Suppressor macrophage (primary cell): Measurements from ENCODE around the gene URM1.
A peak's percentile ranks its signal among the peaks of the same experiment; 100 is the strongest.

Experiments
- DNase-seq, 4 experiments: peaks; one replicate each; pipeline ENCODE4 v3.0.0-alpha.2; 2020 to 2022

URM1 gene

DNA sequence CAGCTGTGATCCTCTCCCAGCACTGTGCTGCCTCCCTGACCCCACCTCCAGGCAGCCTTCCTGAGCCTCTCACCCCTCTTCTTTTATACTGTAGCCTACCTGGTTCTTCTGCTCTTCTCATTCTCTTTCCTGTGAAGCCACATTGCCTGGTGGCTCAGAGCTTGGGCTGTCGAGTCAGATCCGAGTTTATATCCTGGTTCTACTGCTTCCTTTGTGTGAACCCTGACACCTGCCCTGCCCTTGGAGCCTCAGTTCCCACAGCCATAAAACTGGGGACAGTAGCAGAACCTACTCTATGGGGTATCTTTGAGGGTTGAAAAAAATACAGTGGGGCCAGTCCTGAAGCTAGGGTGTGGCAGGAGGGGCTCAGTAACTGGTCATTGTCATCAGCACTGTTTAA is 22.0 kb upstream of the URM1 start:
- no peak for DNase-seq

DNA sequence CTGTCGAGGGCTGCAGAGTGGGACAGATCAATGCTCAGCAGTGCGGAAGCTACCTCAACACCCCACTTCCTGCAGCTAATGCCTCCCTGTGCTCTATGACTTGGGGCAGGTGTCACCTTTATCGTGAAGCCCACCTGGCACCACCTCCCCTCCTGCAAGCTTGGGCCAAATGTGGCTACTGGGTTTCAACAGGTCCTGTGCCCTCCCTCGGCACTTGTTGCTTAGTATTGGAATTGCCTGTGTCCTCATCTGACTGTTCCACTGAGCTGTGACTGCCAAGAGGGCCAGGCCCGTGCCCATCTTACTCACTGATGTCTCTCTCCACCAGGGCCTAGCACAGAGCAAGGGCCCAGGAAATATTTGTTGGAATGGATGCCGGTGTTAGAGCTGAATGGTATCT is 21.4 kb upstream of the URM1 start:
- DNase-seq, result no peak

GRCh38 chr9:128355451-128355850 is 15.7 kb upstream of the URM1 start:
- no peak for DNase-seq

GRCh38 chr9:128358090-128358489 is 13.1 kb upstream of the URM1 start:
- no peak for DNase-seq

DNA sequence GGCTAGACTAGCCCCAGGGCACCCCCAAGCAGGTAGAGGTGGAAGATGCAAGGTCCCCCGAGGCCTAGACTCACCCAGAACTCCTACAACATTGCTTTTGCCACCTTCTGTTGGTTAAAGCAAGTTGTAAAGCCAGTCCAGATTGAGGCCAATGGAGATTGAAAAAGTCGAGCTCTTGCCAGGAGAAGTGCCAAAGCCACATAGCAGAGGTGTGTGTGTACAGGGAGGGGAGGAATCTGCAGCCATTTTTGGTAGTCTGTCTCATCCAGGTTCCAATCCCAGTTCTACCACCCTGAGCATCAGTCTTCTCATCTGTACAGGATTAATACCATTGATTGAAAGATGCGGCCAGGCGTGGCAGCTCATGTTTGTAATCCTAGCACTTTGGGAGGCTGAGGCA is 12.3 kb upstream of the URM1 start:
- no peak for DNase-seq

- no peak for DNase-seq
Observed at GRCh38 chr9:128360826-128361225, 10.3 kb upstream of the URM1 start.

- DNase-seq, result no peak
Observed at GRCh38 chr9:128361296-128361985, 9.7 kb upstream of the URM1 start.

GRCh38 chr9:128361986-128362646 is 9.1 kb upstream of the URM1 start:
- peak; percentile 80 to 85 (median 82) for DNase-seq

DNA sequence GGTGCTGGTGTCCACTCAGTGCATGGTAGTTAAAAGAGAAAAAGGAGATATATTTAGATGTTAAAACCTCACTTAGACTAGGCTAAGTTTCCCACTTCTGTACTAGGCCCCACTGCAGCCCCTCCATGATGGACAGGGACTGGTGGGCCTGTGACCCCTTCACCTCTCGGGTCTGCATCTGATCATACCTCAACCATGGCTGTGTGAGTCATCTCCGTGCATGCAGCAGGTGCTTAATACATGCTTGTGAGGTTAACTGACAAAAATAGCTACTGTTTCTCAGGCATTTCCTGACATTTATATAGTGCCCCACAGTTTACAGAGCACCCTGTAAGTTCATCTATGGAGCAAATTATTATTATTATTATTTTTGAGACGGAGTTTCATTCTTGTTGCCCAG is 8.4 kb upstream of the URM1 start:
- DNase-seq, result no peak

- no peak for DNase-seq
Observed at GRCh38 chr9:128365525-128365924, 5.6 kb upstream of the URM1 start.

DNA sequence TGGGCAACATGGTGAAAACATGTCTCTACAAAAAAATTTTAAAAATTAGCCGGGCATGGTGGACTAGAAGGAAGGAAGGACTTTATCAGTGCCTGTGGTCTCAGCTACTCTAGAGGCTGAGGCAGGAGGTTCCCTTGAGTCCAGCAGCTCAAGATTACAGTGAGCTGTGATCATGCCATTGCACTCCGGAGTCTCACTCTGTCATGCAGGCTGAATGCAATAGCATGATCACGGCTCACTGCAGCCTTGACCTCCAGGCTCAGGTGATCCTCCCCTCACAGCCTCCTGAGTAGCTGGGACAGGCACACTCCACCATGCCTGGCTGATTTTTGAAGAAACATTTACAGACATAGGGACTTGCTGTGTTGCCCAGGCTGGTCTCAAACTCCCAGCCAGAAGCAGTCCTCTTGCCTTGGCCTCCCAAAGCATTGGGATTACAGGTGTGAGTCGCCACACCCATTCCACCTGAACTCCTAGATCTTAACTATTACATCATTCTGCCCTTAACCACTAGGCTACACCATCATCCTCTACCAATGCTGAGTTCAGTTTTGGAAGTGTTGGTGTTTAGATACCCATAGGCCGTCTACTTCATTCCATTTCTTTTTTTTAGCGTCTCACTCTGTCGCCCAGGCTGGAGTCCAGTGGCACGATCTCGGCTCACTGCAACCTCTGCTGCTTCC is 2.0 kb upstream of the URM1 start:
- DNase-seq, result no peak

DNA sequence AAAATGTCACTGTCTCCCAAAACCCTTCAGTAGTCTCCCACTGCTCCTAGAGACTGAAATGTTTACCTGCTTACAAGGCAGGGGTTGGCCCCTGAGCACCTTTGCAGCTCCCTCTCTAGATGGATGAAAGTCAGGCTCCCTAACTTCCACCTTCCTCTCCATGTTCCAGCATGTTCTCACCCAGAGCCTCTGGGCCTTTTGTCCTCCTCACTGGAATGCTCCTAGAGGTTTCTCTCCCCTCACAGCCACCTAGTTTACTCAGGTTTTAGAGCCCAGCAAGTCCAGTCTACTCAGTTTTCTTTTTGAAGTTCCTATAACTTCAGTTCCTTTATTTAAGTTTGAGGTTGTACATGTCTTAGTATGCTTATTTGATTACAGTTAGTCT is 815 bp upstream of the URM1 start:
- peak in 1 of 4 experiments; percentile 9 for DNase-seq

- DNase-seq, result peak; percentile 17 to 49 (median 32)
Observed at GRCh38 chr9:128371630-128372117, 500 bp downstream of the URM1 start.

- DNase-seq, result no peak
Observed at GRCh38 chr9:128372188-128372641, 1.0 kb downstream of the URM1 start.

DNA sequence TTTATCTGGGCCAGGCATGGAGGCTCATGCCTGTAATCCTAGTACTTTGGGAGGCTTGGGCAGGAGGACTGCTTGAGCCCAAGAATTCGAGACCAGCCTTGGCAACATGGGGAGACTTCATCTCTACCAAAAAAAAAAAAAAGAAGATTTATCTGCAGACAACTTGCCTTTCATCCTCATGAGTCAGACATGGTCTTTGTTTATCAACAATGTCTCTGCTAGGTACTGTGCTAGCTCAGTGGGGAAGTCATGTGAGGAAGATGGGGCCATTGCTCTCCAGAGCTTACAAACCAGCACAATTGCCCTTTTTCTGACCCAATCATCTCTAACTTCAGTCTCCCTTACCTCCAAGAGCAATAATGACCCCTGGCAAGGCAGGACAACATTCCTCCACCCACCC is 1.6 kb downstream of the URM1 start:
- DNase-seq, result peak in 3 of 4 experiments; percentile 14 to 25 (median 23)

GRCh38 chr9:128374221-128374675 is 3.1 kb downstream of the URM1 start:
- no peak for DNase-seq

DNA sequence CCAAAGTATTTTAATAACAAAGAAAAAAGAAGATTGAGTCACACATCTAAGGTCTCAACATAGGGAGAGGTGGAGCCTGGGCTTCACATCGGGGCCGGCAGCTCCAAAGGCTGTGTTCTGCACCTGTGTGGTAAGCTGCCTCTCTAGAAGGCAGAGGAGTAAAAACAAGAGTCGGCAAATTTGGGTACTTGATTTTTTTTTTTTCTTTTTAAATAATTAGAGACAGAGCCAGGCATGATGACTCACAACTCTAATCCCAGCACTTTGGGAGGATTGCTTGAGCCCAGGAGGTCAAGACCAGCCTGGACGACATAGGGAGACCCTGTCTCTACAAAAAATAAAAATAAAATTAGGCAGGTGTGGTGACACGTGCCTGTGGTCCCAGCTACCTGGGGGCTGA is 4.7 kb downstream of the URM1 start:
- DNase-seq, result no peak

DNA sequence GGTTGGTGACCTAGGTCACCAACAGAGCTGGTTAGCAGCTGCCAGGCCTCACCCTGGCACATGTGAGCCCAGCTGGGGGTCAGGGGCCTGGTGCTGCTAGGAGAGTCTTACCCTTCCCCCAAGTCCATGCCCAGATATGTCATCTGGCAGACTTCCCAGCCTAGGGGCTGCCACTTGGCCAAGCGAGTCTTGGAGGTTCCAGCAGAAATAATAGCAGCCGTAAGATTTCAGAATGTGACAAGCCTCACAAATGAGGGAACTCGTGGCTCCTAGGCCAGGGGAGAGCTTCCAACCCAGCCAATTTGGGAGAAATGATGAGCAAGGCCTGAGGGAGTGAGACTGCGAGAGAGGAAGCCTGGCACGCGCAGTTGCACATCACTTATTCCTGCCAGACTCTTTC is 11.1 kb downstream of the URM1 start:
- DNase-seq, result no peak

DNA sequence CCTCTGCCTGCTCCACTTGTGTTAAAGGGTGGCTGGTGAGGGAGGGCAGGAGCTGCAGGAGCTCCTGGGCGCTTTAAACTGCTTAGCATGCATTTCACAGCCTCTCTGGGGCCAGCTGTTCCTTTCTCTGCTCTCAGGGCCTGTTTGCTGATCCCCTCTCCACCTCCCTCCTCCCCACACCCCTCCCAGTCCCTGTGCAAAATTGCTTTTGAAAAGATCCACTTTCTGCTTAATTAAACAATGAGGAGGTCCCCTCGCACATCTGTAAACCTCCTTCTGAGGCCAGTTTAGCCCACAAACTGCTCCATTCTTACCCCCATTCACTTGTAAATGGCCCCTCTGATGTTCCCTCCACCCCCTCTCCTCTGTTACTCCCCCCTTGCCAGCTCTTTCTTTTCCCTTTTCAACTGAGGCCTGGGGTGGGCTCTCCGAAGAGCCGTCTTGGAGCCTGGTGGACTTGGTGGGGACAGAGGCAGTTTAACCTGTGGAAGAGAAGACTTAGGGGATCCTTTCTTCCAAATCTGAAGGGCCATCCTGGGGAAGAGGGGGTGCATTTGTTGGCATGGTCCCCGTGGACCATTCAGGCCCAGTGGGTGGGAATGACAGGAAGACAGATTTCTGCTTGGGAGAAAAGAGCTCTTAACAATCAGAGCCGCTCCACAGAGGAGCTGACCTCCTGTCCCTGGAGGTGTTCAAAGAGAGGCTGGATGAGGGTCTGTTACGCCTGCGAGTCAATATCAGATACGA is 12.0 kb downstream of the URM1 start:
- no peak for DNase-seq

DNA sequence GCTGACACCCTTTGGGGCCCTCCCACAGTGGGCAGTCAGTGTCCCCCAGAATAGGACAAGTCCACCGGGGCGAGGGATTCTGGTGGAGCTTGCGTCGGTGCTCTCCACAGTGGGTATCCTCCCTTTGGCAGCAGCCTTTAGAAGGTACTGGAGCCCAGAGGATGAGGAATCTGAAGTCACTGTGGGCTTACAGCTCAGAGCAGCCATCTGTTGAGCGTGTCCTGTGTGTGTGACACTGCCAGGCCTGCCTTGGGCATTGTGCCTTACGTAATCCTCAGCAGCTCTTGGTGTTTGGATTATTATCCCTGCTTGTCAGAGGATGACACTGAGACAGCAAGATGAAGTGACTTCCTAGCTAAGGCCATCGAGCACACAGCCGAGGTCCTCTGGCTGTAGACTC is 12.6 kb downstream of the URM1 start:
- no peak for DNase-seq

- DNase-seq, result no peak
Observed at GRCh38 chr9:128384801-128385495, 13.8 kb downstream of the URM1 start.
